GM12872 (cell line): ENCODE data around the gene FIBP.

Experiments
- TF ChIP-seq, protein P1 (sequence below): IDR thresholded peaks from 3 replicates; pipeline ENCODE4 v1.5.1; 2011; ENCODE audit warnings: low read depth, mild to moderate bottlenecking, low read length, moderate library complexity; ENCODE audit not compliant: insufficient read depth

Gene FIBP

DNA sequence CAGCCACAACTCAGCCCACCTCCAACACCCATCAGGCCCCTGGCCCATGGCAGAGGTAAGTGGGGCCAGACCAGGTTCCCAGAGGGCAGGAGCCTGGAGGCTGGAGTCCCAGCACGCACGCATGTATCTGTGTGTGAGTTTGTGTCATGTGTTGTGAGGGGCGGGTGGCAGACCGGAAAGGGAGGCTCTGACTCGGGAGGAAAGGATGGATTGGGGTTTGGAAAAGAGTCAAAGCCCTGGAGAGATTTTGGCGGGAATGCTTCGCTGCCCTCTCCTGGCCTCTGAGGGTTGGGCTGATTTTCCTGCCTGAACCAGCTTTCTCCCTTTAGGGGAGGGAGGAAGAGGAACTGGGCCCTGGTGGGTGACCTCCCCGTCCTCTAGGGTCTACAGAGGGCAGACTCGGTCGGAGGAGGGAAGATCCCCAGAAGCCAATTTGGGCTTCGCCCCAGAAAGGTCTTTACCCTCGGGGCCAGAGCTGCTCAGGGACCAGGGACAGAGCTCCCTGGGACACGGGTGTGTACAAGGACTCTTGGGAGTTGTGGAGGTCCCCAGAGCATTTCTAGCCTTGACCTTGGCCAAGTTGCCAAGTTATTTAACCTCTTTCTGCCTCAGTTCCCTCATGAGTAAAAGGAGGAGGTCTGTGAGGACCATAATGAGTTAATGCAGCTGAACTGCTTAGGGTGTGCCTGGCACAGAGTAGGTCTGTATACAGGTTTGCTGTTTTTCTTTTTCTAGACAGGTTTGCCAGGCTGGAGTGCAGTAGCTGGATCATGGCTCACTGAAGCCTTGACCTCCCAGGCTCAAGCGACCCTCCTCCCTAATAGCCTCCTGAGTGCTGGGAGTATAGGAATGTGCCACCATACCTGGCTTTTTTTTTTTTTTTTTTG, 23.7 kb upstream of the FIBP start:
- TF ChIP-seq, protein P1, sequence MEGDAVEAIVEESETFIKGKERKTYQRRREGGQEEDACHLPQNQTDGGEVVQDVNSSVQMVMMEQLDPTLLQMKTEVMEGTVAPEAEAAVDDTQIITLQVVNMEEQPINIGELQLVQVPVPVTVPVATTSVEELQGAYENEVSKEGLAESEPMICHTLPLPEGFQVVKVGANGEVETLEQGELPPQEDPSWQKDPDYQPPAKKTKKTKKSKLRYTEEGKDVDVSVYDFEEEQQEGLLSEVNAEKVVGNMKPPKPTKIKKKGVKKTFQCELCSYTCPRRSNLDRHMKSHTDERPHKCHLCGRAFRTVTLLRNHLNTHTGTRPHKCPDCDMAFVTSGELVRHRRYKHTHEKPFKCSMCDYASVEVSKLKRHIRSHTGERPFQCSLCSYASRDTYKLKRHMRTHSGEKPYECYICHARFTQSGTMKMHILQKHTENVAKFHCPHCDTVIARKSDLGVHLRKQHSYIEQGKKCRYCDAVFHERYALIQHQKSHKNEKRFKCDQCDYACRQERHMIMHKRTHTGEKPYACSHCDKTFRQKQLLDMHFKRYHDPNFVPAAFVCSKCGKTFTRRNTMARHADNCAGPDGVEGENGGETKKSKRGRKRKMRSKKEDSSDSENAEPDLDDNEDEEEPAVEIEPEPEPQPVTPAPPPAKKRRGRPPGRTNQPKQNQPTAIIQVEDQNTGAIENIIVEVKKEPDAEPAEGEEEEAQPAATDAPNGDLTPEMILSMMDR, result no peak

DNA sequence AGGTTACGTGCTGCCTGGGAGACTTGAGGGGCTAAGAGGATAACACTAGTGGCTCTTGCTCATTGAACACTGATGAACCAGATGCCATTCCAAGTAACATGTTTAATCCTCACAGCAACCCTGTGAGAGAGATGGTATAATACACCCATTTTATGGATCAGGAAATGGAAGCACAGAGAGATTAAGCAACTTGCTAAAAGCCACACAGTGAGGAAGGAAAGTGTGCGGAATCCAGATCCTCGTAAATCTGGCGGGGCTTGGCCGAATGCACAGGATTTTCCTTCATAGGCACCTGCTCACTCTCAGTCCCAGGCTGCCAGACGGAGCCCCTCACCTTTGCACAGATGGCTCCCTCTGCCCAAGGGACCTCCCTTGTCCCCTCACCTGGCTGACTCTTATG, 19.6 kb upstream of the FIBP start:
- TF ChIP-seq, protein P1, result no peak

DNA sequence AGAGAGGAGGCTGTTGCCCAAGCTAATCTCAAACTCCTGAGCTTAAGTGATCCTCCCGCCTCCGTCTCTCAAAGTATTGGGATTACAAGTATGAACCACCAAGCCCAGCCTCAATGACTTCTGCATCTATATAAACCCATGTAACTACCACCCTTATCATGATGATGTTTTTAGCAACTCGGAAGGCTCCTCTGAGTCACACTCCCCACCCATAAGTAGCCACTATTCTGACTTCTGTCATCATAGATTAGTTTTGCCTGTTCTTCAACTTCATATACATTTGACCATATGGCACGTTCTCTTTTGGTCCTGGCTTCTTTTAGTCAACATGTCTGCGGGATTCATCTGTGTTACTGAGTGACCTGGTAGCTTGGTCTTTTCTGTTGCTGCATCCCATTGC, 18.3 kb upstream of the FIBP start:
- TF ChIP-seq, protein P1, result no peak

DNA sequence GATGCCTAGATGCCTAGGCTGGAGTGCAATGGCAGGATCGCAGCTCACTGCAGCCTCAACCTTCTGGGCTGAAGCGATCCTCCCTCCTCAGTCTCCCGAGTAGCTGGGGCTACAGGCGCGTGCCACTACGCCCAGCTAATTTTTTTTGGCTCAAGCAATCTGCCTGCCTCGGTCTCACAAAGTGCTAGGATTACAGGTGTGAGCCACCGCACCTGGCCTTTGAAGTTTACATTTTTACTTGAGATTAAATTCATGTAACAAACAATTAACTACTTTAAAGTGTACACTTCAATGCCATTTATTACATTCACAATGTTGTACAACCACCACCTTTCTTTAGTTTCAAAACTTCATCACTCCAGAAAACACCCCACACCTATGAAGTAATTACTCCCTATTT, 15.4 kb upstream of the FIBP start:
- TF ChIP-seq, protein P1, result no peak

DNA sequence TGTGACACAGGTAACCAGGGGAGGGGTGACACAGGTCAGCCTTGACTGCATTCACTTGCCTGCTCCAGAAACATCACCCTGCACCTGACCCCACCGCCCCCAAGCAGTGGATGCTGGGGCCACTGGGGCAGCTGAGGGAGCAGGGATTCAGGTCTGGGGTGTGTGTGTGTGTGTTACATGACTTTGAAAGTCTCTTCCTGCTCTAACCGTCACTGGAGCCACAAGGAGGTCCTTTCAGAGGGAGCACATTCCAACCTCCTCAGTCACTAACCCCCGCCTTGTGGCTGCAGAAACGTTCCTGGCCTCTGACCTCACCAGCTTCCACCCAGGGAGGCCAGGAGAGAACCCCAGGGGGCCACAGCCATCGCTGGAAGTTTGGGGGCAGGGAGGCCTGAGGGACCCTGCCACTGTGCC, 14.8 kb upstream of the FIBP start:
- TF ChIP-seq, protein P1, result no peak

DNA sequence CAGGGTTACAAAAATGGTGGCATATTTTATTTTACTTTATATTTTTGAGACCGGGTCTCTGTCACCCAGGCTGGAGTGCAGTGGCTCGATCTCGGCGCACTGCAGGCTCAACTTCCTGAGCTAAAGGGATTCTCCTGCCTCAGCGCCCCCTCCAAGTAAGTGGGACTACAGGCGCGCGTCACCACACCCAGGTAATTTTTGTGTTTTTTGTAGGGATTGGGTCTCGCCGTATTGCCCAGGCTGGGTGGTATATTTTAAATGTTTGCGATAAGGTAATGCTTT, 12.6 kb upstream of the FIBP start:
- TF ChIP-seq, protein P1, result no peak

DNA sequence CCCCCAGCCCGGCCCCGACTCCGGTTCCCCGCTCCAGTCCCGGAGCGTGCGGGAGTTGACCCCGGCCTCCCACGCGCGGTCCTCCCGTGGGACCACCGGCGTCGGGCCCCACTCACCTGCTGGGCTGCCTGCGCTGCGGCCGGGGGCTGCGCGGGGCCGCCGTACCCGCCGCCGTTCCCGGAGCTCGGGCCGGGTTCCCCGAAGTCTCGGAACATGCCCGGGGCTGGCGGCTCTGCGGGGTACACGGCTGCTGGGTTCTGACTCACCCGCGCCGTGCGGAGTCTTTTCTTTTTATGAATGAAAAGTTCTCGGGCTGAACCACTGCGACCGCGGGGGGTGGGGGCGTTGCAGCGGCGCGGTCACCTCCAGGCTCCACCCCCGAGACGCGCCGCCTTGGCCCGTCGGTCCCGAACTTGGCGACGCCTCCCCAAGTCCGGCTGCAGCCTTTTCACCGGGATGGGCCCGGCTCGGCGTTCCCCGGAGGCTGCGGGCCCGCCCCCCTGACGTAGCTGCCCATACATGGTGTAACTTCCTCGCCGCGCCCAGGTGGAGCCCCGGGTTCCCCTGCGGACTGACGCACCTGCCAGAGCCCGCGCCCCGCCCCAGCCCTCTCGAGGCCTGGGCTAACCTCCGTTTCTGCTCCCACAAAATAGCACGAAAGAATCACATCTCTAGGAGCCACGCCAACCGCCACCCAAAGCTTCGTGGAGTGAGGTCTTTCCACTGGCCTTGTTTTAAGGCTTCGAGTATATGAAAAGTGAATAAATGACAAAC, 12.0 kb upstream of the FIBP start, which contains the start of gene FOSL1:
Gene FOSL1 (minus strand): TSS at position 264 of the 774 bp plus-strand sequence. CDS start 49 bp downstream, at position 215.
- TF ChIP-seq, protein P1, result no peak
